Measurements from ENCODE around the gene TRIO.

- TF ChIP-seq POLR2A (IDR thresholded peaks at IDR 0.05) = no peak
- no peak for TF ChIP-seq CTCF (IDR thresholded peaks at IDR 0.05)
Observed at GRCh38 chr5:14416621-14417275, 273.6 kb downstream of the TRIO start.

Data from transverse colon (tissue), 3 donors.